Ovary (tissue), 9 donors: ENCODE data around the gene ENTPD1. TPM values are rescaled to one million over a fixed set of nuclear protein-coding genes. Genes with fewer than 3 reads are reported as not detected.

Experiments used
- DNase-seq, 5 donors: peaks; one replicate each; pipeline ENCODE4 v3.0.0-alpha.2; 2019 to 2020
- H3K27ac ChIP-seq, 2 donors: fragments of 200-600 bp; one replicate each; pipeline versions ENCODE4 v1.5.1 to v1.8.0; 2019 to 2022
- H3K27me3 ChIP-seq: fragments of 200-600 bp; one replicate; pipeline ENCODE4 v1.8.0; 2022
- H3K36me3 ChIP-seq: fragments of 200-600 bp; sonication (generic); one replicate; pipeline ENCODE4 v1.5.1; 2019
- H3K4me1 ChIP-seq: one replicate; pipeline ENCODE4 v1.8.1; 2013; ENCODE audit warnings: mild to moderate bottlenecking, moderate library complexity; ENCODE audit not compliant: insufficient read depth
- H3K4me3 ChIP-seq: fragments of 200-600 bp; sonication (generic); one replicate; pipeline ENCODE4 v1.5.1; 2017
- H3K9me3 ChIP-seq, 2 donors: fragments of 200-600 bp in 1 of 2; sonication (generic) in 1 of 2; one replicate each; pipeline versions ENCODE4 v1.5.1 to v1.8.1; 2013 to 2019; ENCODE audit warnings: mild to moderate bottlenecking in 1 of 2, moderate library complexity in 1 of 2
- CTCF ChIP-seq, 3 donors: fragments of 450-650 bp in 2 of 3; fragments of 200-600 bp in 1 of 3; IDR thresholded peaks; one replicate each; pipeline versions ENCODE4 v1.5.1 to v1.8.0; 2016 to 2022; ENCODE audit warnings: antibody characterized with exemption in 3 of 3, mild to moderate bottlenecking in 1 of 3
- EP300 ChIP-seq: sonication (generic); formaldehyde crosslinking; IDR thresholded peaks from one replicate; pipeline ENCODE4 v1.6.1; 2017; ENCODE audit warnings: antibody characterized with exemption
- POLR2A ChIP-seq: fragments of 450-650 bp; IDR thresholded peaks from one replicate; pipeline ENCODE4 v1.6.1; 2017; ENCODE audit warnings: antibody characterized with exemption, mild to moderate bottlenecking, moderate library complexity
- WGBS, 3 donors: extraction: QIAGEN DNeasy Blood & Tissue Kit in 1 of 3; methylation state at CpG; one replicate each; pipeline versions ENCODE4 v1.1.5 to v1.1.7; 2013 to 2017; 5-methylcytosine and 5-hydroxymethylcytosine counted together
- intact Hi-C, 4 donors: fragments of 100-400 bp; cut with DNase I; formaldehyde crosslinking; loops; one replicate each; pipeline versions ENCODE4 v1.11.0 to v1.15.1; 2022 to 2023
- polyA plus RNA-seq, 2 donors: library from polyadenylated mRNA; stranded (reverse); fragments of 200-250 nt in 1 of 2; fragments of 350-450 nt in 1 of 2; fragmentation: Illumina TruSeq in 1 of 2; extraction: RNeasy Lipid Tissue Mini Kit (QIAGEN cat#74804) in 1 of 2; gene quantifications; one replicate each; pipeline ENCODE4 v1.2.3, GENCODE V29; 2013 to 2014
- total RNA-seq, 7 donors: library from RNA; depleted of rRNA in 2 of 7; stranded (reverse); fragments of >200 nt in 2 of 7; fragmentation: NEBNext Ultra II Directional in 3 of 7; extraction: Animal tissue kit (Norgen Biotek cat#: 25700) in 3 of 7; gene quantifications; one replicate each; pipeline versions ENCODE4 v1.1.0 to v1.2.4, GENCODE V29; 2016 to 2023
- donor health status: DM: no; HTN: no; CAD: no; lungs with moderate emphysema.
- donor health status: DM: no; HTN: no; CAD: no.
- donor health status: Bipolar disorder and iron deficiency.
- donor health status: DM: yes; HTN: yes; CAD: no.
- donor health status: DM: no; HTN: no; CAD: no.
- donor health status: DM: yes; HTN: yes; CAD: no.

The ENTPD1 gene
- total and polyA plus RNA-seq, 9 donors = 3.0 to 51.5 (median 8.1) TPM

DNA sequence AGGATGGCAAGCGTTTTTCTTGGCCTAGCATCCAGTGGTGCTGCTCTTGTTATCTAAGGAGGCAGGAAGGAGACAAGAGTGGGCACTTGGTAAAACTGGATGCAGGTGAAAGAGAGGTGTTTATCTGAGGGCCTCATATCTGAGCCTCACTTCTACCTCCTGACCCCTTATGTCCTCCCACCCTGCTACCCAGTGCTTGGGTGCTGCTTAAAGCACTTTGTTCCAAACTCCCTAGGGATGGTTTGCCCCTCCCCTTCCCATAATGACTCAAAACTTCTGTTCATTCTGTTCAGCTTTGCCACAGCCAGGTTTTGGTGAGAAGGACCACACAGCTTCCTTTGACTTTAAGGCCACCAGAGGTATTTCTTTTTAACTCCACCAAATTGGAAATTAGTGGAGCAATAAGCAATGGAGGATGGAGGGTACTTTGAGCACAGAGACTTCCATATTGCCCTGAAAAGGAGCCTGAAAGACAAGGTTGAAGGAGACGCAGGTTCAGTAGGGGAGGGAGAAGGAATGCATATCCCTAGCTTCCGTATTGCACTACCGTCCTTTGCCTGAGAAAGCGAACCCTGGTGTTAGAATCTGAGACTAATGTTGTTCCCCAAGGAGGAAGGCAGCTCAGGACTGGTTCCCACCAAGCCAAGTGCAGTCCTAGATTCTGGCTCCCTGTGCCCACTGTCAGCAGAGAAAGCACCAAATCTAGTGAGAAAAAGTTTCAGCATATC, 30.1 kb downstream of the ENTPD1 start:
- no peak overlapping the region for H3K4me3 ChIP-seq
- WGBS, 3 donors = 65 to 69% (median 67%) methylated on average over 5 of the region's 5 CpGs
- no peak for DNase-seq
- no peaks in the 10 kb centered on the region for H3K36me3 ChIP-seq
- intact Hi-C loops = no loop called here
- TF ChIP-seq CTCF (IDR thresholded peaks at IDR 0.05) (no peak), POLR2A (no peak), EP300 (no peak)
- no peaks in the 10 kb centered on the region for H3K4me1 ChIP-seq
- H3K27me3 ChIP-seq = no peaks in the 10 kb centered on the region
- H3K9me3 ChIP-seq = no peaks in the 10 kb centered on the region
- no peak overlapping the region for H3K27ac ChIP-seq

GRCh38 chr10:95787447-95787846, 31.5 kb downstream of the ENTPD1 start:
- H3K36me3 ChIP-seq = no peaks in the 10 kb centered on the region
- no peaks in the 10 kb centered on the region for H3K9me3 ChIP-seq
- H3K27ac ChIP-seq = no peak overlapping the region
- DNase-seq = no peak
- intact Hi-C loops = no loop called here
- H3K4me1 ChIP-seq = no peaks in the 10 kb centered on the region
- TF ChIP-seq EP300 = no peak
- 76 to 86% (median 80%) methylated on average over 1 of the region's 1 CpG for WGBS, 3 donors
- H3K27me3 ChIP-seq = no peaks in the 10 kb centered on the region
- H3K4me3 ChIP-seq = no peak overlapping the region

- WGBS, 3 donors = 25 to 35% (median 29%) methylated on average over 2 of the region's 2 CpGs
- no peaks in the 10 kb centered on the region for H3K4me1 ChIP-seq
- intact Hi-C loops = no loop called here
Observed at GRCh38 chr10:95788830-95789229, 32.9 kb downstream of the ENTPD1 start.

GRCh38 chr10:95789902-95790301, 33.9 kb downstream of the ENTPD1 start:
- no peak for TF ChIP-seq POLR2A
- TF ChIP-seq EP300 = no peak
- TF ChIP-seq CTCF (IDR thresholded peaks at IDR 0.05) = no peak
- Histone ChIP-seq H3K27me3 (no peaks in the 10 kb centered on the region), H3K27ac (no peak overlapping the region), H3K9me3 (no peaks in the 10 kb centered on the region), H3K4me3 (no peak overlapping the region), H3K36me3 (no peaks in the 10 kb centered on the region), H3K4me1 (no peaks in the 10 kb centered on the region)
- 79 to 90% (median 85%) methylated on average over 3 of the region's 3 CpGs for WGBS, 3 donors
- intact Hi-C loops = no loop called here
- no peak for DNase-seq

More at GRCh38 chr10:95788830-95789229, 32.9 kb downstream of the ENTPD1 start:
- DNase-seq = no peak
- no peak overlapping the region for H3K27ac ChIP-seq
- no peaks in the 10 kb centered on the region for H3K9me3 ChIP-seq
- H3K36me3 ChIP-seq = no peaks in the 10 kb centered on the region
- no peak overlapping the region for H3K4me3 ChIP-seq
- no peaks in the 10 kb centered on the region for H3K27me3 ChIP-seq
- no peak for TF ChIP-seq CTCF (IDR thresholded peaks at IDR 0.05)
- TF ChIP-seq EP300 = no peak
- TF ChIP-seq POLR2A = no peak

DNA sequence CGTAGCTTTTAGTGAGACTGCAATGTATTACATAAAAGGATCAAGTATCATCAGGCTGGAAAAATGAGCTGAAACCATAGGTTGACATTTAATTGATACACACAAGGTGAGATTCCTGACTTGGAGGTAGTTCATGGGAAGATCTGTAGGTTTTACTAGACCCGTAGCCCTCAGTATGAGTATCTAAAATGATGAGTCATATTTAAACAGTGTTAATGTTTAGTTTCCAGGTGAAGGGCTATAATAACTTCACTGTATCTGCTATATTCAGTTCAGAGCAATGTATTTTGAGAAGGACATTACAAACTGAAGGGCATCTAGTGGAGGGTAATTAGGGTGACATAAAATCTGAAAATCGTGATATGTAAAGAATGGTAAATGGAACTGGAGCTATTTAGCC, 35.0 kb downstream of the ENTPD1 start:
- H3K9me3 ChIP-seq = no peaks in the 10 kb centered on the region
- 76 to 88% (median 82%) methylated on average over 3 of the region's 3 CpGs for WGBS, 3 donors
- H3K27me3 ChIP-seq = no peaks in the 10 kb centered on the region
- H3K27ac ChIP-seq = no peak overlapping the region
- intact Hi-C loops = no loop called here
- no peak overlapping the region for H3K4me3 ChIP-seq
- TF ChIP-seq CTCF (IDR thresholded peaks at IDR 0.05) = no peak
- TF ChIP-seq POLR2A = no peak
- no peak for TF ChIP-seq EP300
- no peak for DNase-seq
- H3K36me3 ChIP-seq = no peaks in the 10 kb centered on the region
- no peaks in the 10 kb centered on the region for H3K4me1 ChIP-seq
